ENCODE results near the gene TLX2.

DNA sequence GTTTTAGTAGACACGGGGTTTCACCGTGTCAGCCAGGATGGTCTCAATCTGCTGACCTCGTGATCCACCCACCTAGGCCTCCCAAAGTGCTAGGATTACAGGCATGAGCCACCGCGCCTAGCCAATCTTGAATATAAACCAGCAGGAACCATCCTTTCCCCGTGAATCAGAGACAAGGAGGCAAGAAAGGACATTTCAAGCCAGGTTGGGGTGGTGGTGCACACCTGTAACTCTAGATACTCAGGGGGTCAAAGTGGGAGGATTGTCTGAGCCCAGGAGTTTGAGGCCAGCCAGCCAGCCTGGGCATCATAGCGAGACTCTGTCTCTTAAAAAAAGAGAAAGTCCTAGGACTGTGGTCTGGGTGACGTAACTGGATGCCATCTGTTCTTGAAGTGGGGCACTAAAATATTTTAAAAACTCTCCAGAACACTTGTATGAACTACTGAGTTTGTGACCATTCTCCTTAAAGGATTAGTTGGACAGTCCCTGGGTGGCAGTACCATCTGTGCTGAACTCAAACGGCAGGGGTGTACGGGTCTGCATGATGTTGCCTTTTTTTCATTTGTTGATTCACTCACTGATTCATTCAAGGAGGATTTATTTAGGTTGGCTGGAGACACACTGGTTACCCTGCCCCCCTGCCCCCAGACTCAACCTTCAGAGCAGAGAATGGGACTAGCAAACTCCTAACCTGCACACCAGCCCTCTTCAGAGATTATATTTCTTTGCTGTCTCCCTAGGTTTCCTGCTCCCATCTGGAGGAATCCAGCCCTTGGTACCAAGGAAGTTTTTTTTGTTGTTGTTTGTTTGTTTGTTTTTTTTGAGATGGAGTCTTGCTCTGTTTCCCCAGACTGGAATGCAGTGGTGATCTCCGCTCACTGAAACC lies 2.9 kb upstream of the TLX2 start:
- TF ChIP-seq POLR2A (IDR thresholded peaks at IDR 0.05) (no peak), CTCF (IDR thresholded peaks at IDR 0.05) (no peak)

Data from lower leg skin (tissue), 3 donors.